Thyroid gland (tissue), 4 donors: ENCODE measurements around the gene DENND1C.

ENCODE experiments used
- POLR2A ChIP-seq, 2 donors: fragments of 450-650 bp; IDR thresholded peaks; one replicate each; pipeline ENCODE4 v1.6.1; 2017; ENCODE audit warnings: antibody characterized with exemption in 2 of 2, mild to moderate bottlenecking in 2 of 2, moderate library complexity in 1 of 2
- TF ChIP-seq, protein P1 (sequence below), 6 experiments: fragments of 200-600 bp in 3 of 6; fragments of 450-650 bp in 3 of 6; sonication (generic) in 3 of 6; IDR thresholded peaks; one replicate each; pipeline ENCODE4 v1.5.1; 2016 to 2019; ENCODE audit warnings: antibody characterized with exemption in 6 of 6, mild to moderate bottlenecking in 2 of 6, inconsistent platforms in 1 of 6, moderate library complexity in 1 of 6

DNA sequence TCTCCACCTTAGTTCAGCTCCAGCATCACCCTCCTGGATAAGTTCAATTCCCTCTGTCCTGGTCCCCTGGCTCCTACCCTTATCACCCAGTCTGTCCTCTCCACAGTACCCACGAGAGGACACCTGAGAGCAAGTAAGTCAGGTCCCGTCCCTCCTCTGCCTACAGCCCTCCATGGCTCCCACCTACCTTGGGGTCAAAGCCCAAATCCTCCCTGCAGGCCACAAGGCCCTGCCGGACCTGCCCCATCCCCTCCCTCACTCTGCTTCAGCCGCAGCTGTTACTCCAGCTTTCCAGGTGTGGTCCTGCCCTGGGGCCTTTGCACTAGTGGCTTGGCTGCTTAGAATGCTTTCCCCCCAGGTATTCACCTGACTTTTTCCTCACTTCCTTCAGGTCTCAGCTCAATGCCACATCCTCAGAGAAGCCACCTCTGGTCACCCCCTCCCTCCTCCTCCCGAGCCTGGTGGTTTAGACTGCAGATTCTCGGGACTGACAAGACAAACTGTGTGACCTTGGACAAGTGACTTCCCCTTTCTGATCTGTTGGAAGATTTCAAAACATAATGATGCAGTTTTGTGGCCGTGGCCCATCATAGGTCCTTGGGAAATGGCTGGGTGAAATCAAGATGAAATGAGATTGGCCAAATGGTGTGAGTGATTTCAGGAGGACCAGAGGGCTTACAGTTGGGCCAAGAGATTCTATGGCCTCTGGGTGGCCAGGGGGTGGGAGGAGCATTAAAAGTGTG is 16.9 kb upstream of the DENND1C start:
- TF ChIP-seq, protein P1, sequence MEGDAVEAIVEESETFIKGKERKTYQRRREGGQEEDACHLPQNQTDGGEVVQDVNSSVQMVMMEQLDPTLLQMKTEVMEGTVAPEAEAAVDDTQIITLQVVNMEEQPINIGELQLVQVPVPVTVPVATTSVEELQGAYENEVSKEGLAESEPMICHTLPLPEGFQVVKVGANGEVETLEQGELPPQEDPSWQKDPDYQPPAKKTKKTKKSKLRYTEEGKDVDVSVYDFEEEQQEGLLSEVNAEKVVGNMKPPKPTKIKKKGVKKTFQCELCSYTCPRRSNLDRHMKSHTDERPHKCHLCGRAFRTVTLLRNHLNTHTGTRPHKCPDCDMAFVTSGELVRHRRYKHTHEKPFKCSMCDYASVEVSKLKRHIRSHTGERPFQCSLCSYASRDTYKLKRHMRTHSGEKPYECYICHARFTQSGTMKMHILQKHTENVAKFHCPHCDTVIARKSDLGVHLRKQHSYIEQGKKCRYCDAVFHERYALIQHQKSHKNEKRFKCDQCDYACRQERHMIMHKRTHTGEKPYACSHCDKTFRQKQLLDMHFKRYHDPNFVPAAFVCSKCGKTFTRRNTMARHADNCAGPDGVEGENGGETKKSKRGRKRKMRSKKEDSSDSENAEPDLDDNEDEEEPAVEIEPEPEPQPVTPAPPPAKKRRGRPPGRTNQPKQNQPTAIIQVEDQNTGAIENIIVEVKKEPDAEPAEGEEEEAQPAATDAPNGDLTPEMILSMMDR (IDR thresholded peaks at IDR 0.05), result no peak
- no peak for TF ChIP-seq POLR2A (IDR thresholded peaks at IDR 0.05)
